Upper lobe of right lung (tissue), 1 donor: ENCODE measurements around the gene PTGDR. TPM values are rescaled to one million over a fixed set of nuclear protein-coding genes. Genes with fewer than 3 reads are reported as not detected.
A peak's percentile ranks its signal among the peaks of the same experiment; 100 is the strongest.

Experiments
- ATAC-seq: fragments of 200-7000 bp; cut with Tn5 transposase; one replicate; pipeline ENCODE4 v1.9.1; 2020; ENCODE audit warnings: mild to moderate bottlenecking, moderate library complexity
- DNase-seq: peaks from one replicate; pipeline ENCODE4 v3.0.0-alpha.2; 2020
- H3K27ac ChIP-seq: fragments of 200-600 bp; one replicate; pipeline ENCODE4 v1.8.0; 2022
- H3K27me3 ChIP-seq: fragments of 200-600 bp; one replicate; pipeline ENCODE4 v1.8.0; 2022; ENCODE audit warnings: mild to moderate bottlenecking
- H3K36me3 ChIP-seq: fragments of 200-600 bp; one replicate; pipeline ENCODE4 v1.8.0; 2022
- H3K4me1 ChIP-seq: fragments of 200-600 bp; one replicate; pipeline ENCODE4 v1.8.0; 2022
- H3K4me3 ChIP-seq: fragments of 200-600 bp; one replicate; pipeline ENCODE4 v1.8.0; 2022; ENCODE audit warnings: mild to moderate bottlenecking
- H3K9me3 ChIP-seq: fragments of 200-600 bp; one replicate; pipeline ENCODE4 v1.8.0; 2022
- CTCF ChIP-seq: fragments of 200-600 bp; IDR thresholded peaks from one replicate; pipeline ENCODE4 v1.8.0; 2022; ENCODE audit warnings: antibody characterized with exemption
- intact Hi-C: fragments of 100-400 bp; cut with DNase I; formaldehyde crosslinking; loops from one replicate; pipeline ENCODE4 v1.11.0; 2022
- total RNA-seq: library from RNA; stranded (reverse); fragmentation: NEBNext Ultra II Directional; extraction: Animal tissue kit (Norgen Biotek cat#: 25700); gene quantifications from one replicate; pipeline ENCODE4 v1.2.1, GENCODE V29; 2021
- donor health status: DM: no; HTN: yes; CAD: no; lungs with severe emphysema.

Gene PTGDR
- total RNA-seq, 1 donor from 2014 or later, result 1.6 TPM

- no peak overlapping the region for H3K27ac ChIP-seq
- DNase-seq, result no peak
- no peaks in the 10 kb centered on the region for H3K9me3 ChIP-seq
- no peak for TF ChIP-seq CTCF
- H3K36me3 ChIP-seq, result no peaks in the 10 kb centered on the region
- intact Hi-C loops, result no loop called here
- no peak overlapping the region for H3K4me3 ChIP-seq
- ATAC-seq, result no peak
- H3K4me1 ChIP-seq, result peaks cover 8% of the 10 kb centered on the region
- H3K27me3 ChIP-seq, result no peaks in the 10 kb centered on the region
Observed at GRCh38 chr14:52318062-52318461, 50.6 kb downstream of the PTGDR start.

- no peak overlapping the region for H3K4me3 ChIP-seq
- no peaks in the 10 kb centered on the region for H3K4me1 ChIP-seq
Observed at GRCh38 chr14:52318826-52319645, 51.5 kb downstream of the PTGDR start.

GRCh38 chr14:52319919-52320318, 52.4 kb downstream of the PTGDR start:
- ATAC-seq (no peak), DNase-seq (no peak)
- intact Hi-C loops, result no loop called here
- Histone ChIP-seq H3K9me3 (no peaks in the 10 kb centered on the region), H3K27ac (no peak overlapping the region), H3K27me3 (no peaks in the 10 kb centered on the region), H3K36me3 (no peaks in the 10 kb centered on the region), H3K4me1 (no peaks in the 10 kb centered on the region), H3K4me3 (no peak overlapping the region)
- TF ChIP-seq CTCF, result no peak

More at GRCh38 chr14:52318826-52319645, 51.5 kb downstream of the PTGDR start:
- DNase-seq, result no peak
- intact Hi-C loops, result no loop called here
- no peaks in the 10 kb centered on the region for H3K27me3 ChIP-seq
- ATAC-seq, result no peak
- no peaks in the 10 kb centered on the region for H3K36me3 ChIP-seq
- no peak for TF ChIP-seq CTCF
- H3K9me3 ChIP-seq, result no peaks in the 10 kb centered on the region
- no peak overlapping the region for H3K27ac ChIP-seq

- ATAC-seq, result peak; percentile 87
- Histone ChIP-seq H3K36me3 (no peaks in the 10 kb centered on the region), H3K4me1 (peaks cover 16% of the 10 kb centered on the region), H3K4me3 (no peak overlapping the region), H3K27me3 (no peaks in the 10 kb centered on the region), H3K27ac (no peak overlapping the region), H3K9me3 (no peaks in the 10 kb centered on the region)
- no peak for TF ChIP-seq CTCF
- no peak for DNase-seq
- intact Hi-C loops, result no loop called here
Observed at GRCh38 chr14:52325126-52325525, 57.6 kb downstream of the PTGDR start.

- no peak for TF ChIP-seq CTCF
- intact Hi-C loops, result no loop called here
- no peaks in the 10 kb centered on the region for H3K27me3 ChIP-seq
- H3K27ac ChIP-seq, result no peak overlapping the region
- ATAC-seq, result no peak
- H3K4me1 ChIP-seq, result peaks cover 16% of the 10 kb centered on the region
- no peaks in the 10 kb centered on the region for H3K36me3 ChIP-seq
- no peaks in the 10 kb centered on the region for H3K9me3 ChIP-seq
- no peak for DNase-seq
- H3K4me3 ChIP-seq, result no peak overlapping the region
Observed at GRCh38 chr14:52325630-52326029, 58.1 kb downstream of the PTGDR start.

Other genes starting within 250 kb of the PTGDR start
- gene NID2, start 198.6 kb upstream of the PTGDR start, total RNA-seq, result 17.9 TPM
- gene PTGER2, start 46.6 kb downstream of the PTGDR start, total RNA-seq, result 5.3 TPM